H1 (cell line): ENCODE data around the gene MED16. TPM values are rescaled to one million over a fixed set of nuclear protein-coding genes. Genes with fewer than 3 reads are reported as not detected.

Experiments
- CTCF ChIA-PET: fragments of 300-600 bp; sonication (Branson Sonifier 250); formaldehyde crosslinking; loops from one replicate; lab custom pipeline; 2021; ENCODE audit not compliant: partially characterized antibody; lab: Charles Lee
- POLR2A ChIA-PET: fragments of 300-600 bp; sonication (Branson Sonifier 250); formaldehyde crosslinking; loops from one replicate; lab custom pipeline; 2021; ENCODE audit warnings: inconsistent platforms; ENCODE audit not compliant: partially characterized antibody; lab: Charles Lee
- DNase-seq, 2 experiments: peaks; one replicate each; pipeline versions ENCODE4 v3.0.0 to v3.0.0-alpha.2; 2010 to 2022; ENCODE audit warnings: low spot score in 2 of 2, low read depth in 1 of 2, mixed read lengths in 1 of 2
- FAIRE-seq: peaks from 2 replicates; lab custom pipeline; 2011; peaks lifted over from hg19 to GRCh38; lab: Jason Lieb, UNC
- H2AFZ ChIP-seq: 2 replicates; pipeline ENCODE4 v1.8.1; 2012; ENCODE audit warnings: low read length, inconsistent platforms
- H2AK5ac ChIP-seq: 2 replicates; pipeline ENCODE4 v1.6.1; 2013; ENCODE audit warnings: low read depth, low read length
- H2BK120ac ChIP-seq: replicated peaks from 2 replicates; pipeline ENCODE3; 2013; ENCODE audit warnings: low read depth, low read length, inconsistent platforms
- H2BK12ac ChIP-seq: 2 replicates; pipeline ENCODE4 v1.6.1; 2013; ENCODE audit warnings: low read depth, low read length
- H2BK15ac ChIP-seq: 2 replicates; pipeline ENCODE4 v1.6.1; 2013; ENCODE audit warnings: low read length
- H2BK20ac ChIP-seq: 2 replicates; pipeline ENCODE4 v1.6.1; 2013; ENCODE audit warnings: low read length
- H2BK5ac ChIP-seq: 2 replicates; pipeline ENCODE4 v1.6.1; 2013; ENCODE audit warnings: low read depth, low read length
- H3K14ac ChIP-seq: 2 replicates; pipeline ENCODE4 v1.6.1; 2013; ENCODE audit warnings: inconsistent platforms; ENCODE audit not compliant: insufficient read length
- H3K18ac ChIP-seq: 2 replicates; pipeline ENCODE4 v1.6.1; 2013; ENCODE audit warnings: low read length; ENCODE audit errors: extremely low read depth
- H3K23ac ChIP-seq: 2 replicates; pipeline ENCODE4 v1.6.1; 2013; ENCODE audit warnings: inconsistent platforms; ENCODE audit not compliant: insufficient read length
- H3K23me2 ChIP-seq: 2 replicates; pipeline ENCODE4 v1.6.1; 2013; ENCODE audit warnings: low read depth, low read length
- H3K27ac ChIP-seq: 2 replicates; pipeline ENCODE4 v1.6.1; 2011; ENCODE audit warnings: low read depth, low read length, inconsistent platforms
- H3K27me3 ChIP-seq, 4 experiments: replicated peaks in 1 of 4; 1 replicate in 1 of 4; 2 replicates in 3 of 4; pipeline versions ENCODE4 v1.6.1 to v1.8.1; 2011 to 2013; ENCODE audit warnings: low read length in 3 of 4, mild to moderate bottlenecking in 3 of 4, inconsistent platforms in 2 of 4, mixed read lengths in 2 of 4, moderate library complexity in 1 of 4; ENCODE audit not compliant: control insufficient read depth in 3 of 4, insufficient read depth in 3 of 4; ENCODE audit errors: extremely low read depth in 1 of 4
- H3K36me3 ChIP-seq, 4 experiments: 2 replicates each; pipeline versions ENCODE4 v1.6.1 to v1.8.1; 2011 to 2013; ENCODE audit warnings: mild to moderate bottlenecking in 4 of 4, low read length in 3 of 4, moderate library complexity in 2 of 4, control low read depth in 1 of 4, inconsistent platforms in 1 of 4; ENCODE audit not compliant: insufficient read depth in 4 of 4, control insufficient read depth in 2 of 4
- H3K4ac ChIP-seq: replicated peaks from 2 replicates; pipeline ENCODE3; 2013; ENCODE audit warnings: low read length, low read depth, mixed read lengths, inconsistent platforms; ENCODE audit not compliant: insufficient read length
- H3K4me1 ChIP-seq, 4 experiments: replicated peaks in 1 of 4; 1 replicate in 1 of 4; 2 replicates in 3 of 4; pipeline versions ENCODE4 v1.6.1 to v1.8.1; 2011 to 2013; ENCODE audit warnings: low read length in 3 of 4, inconsistent platforms in 2 of 4, mixed read lengths in 1 of 4; ENCODE audit not compliant: insufficient read depth in 4 of 4, control insufficient read depth in 3 of 4
- H3K4me2 ChIP-seq, 2 experiments: 2 replicates each; pipeline versions ENCODE4 v1.6.1 to v1.8.1; 2011 to 2013; ENCODE audit warnings: low read depth in 2 of 2, low read length in 2 of 2, control low read depth in 1 of 2, inconsistent platforms in 1 of 2, mild to moderate bottlenecking in 1 of 2; ENCODE audit not compliant: insufficient read depth in 1 of 2
- H3K4me3 ChIP-seq, 4 experiments: fragments of 200-600, 300-600 bp in 1 of 4; sonication (generic), shearing (Covaris generic), sonication (Bioruptor Twin) in 1 of 4; 2 replicates each; pipeline versions ENCODE4 v1.5.1 to v1.8.1; 2011 to 2016; ENCODE audit warnings: low read length in 4 of 4, low read depth in 3 of 4, control low read depth in 2 of 4, inconsistent platforms in 2 of 4, mild to moderate bottlenecking in 2 of 4, mixed read lengths in 1 of 4, moderate library complexity in 1 of 4; ENCODE audit not compliant: insufficient read depth in 2 of 4; ENCODE audit errors: extremely low read depth in 1 of 4
- H3K56ac ChIP-seq: replicated peaks from 2 replicates; pipeline ENCODE3; 2013; ENCODE audit warnings: low read depth, mild to moderate bottlenecking, mixed read lengths, low read length, inconsistent platforms; ENCODE audit not compliant: insufficient read length
- H3K79me1 ChIP-seq: 2 replicates; pipeline ENCODE4 v1.6.1; 2013; ENCODE audit warnings: low read depth, low read length, control low read depth
- H3K79me2 ChIP-seq, 2 experiments: 2 replicates each; pipeline versions ENCODE4 v1.6.1 to v1.8.1; 2012 to 2013; ENCODE audit warnings: low read length in 2 of 2, mild to moderate bottlenecking in 2 of 2, inconsistent platforms in 1 of 2; ENCODE audit not compliant: insufficient read depth in 2 of 2, control insufficient read depth in 1 of 2
- H3K9ac ChIP-seq, 4 experiments: replicated peaks in 1 of 4; 1 replicate in 1 of 4; 2 replicates in 3 of 4; pipeline versions ENCODE4 v1.6.1 to v1.8.1; 2011 to 2013; ENCODE audit warnings: low read depth in 3 of 4, low read length in 3 of 4, control low read depth in 2 of 4, mild to moderate bottlenecking in 2 of 4, moderate library complexity in 2 of 4, inconsistent platforms in 1 of 4; ENCODE audit errors: extremely low read depth in 1 of 4
- H3K9me3 ChIP-seq, 2 experiments: 2 replicates each; pipeline versions ENCODE4 v1.6.1 to v1.8.1; 2012 to 2013; ENCODE audit warnings: mild to moderate bottlenecking in 2 of 2, moderate library complexity in 2 of 2, control low read depth in 1 of 2, inconsistent platforms in 1 of 2, low read depth in 1 of 2, low read length in 1 of 2, mixed read lengths in 1 of 2; ENCODE audit not compliant: insufficient read depth in 2 of 2
- H4K20me1 ChIP-seq, 2 experiments: replicated peaks in 1 of 2; 2 replicates each; pipeline versions ENCODE3 to v1.8.1; 2011 to 2013; ENCODE audit warnings: inconsistent platforms in 2 of 2, low read length in 2 of 2, mild to moderate bottlenecking in 1 of 2; ENCODE audit not compliant: insufficient read depth in 2 of 2, control insufficient read depth in 1 of 2
- H4K5ac ChIP-seq: 2 replicates; pipeline ENCODE4 v1.6.1; 2013; ENCODE audit warnings: low read length, low read depth, mixed read lengths, inconsistent platforms; ENCODE audit not compliant: insufficient read length
- H4K8ac ChIP-seq: 2 replicates; pipeline ENCODE4 v1.8.0; 2013; ENCODE audit warnings: mild to moderate bottlenecking, moderate library complexity, low read length, inconsistent platforms; ENCODE audit not compliant: insufficient read depth; ENCODE audit errors: extremely low read depth
- H4K91ac ChIP-seq: replicated peaks from 2 replicates; pipeline ENCODE3; 2013; ENCODE audit warnings: low read length, mixed read lengths, inconsistent platforms; ENCODE audit not compliant: insufficient read length
- WGBS, 2 experiments: shearing (Covaris generic) in 1 of 2; methylation state at CpG; one replicate each; pipeline versions ENCODE4 v1.1.6 to v1.1.7; 2013 to 2015; ENCODE audit warnings: low lambda C conversion rate in 2 of 2, mixed read lengths in 2 of 2, inconsistent platforms in 1 of 2, low coverage in 1 of 2, missing lambda C conversion rate in 1 of 2; ENCODE audit not compliant: insufficient replicate concordance in 2 of 2, insufficient coverage in 1 of 2, insufficient read length in 1 of 2; ENCODE audit errors: extremely low coverage in 1 of 2, missing lambda C conversion rate in 1 of 2; 5-methylcytosine and 5-hydroxymethylcytosine counted together
- polyA plus RNA-seq, 7 experiments: library from polyadenylated mRNA; depleted of rRNA in 3 of 7; stranded (reverse) in 5 of 7; unstranded in 2 of 7; fragments of >200 nt in 5 of 7; fragments of 200-250 nt in 2 of 7; gene quantifications; 1 replicate in 5 of 7; 2 replicates in 1 of 7; 4 replicates in 1 of 7; pipeline versions ENCODE4 v1.2.1 to v1.2.3, GENCODE V29; 2011 to 2013; ENCODE audit warnings: missing spikeins in 2 of 7, mixed read lengths in 2 of 7
- total RNA-seq: library from RNA; stranded (reverse); fragmentation: NEBNext Ultra II Directional; extraction: Animal tissue kit (Norgen Biotek cat#: 25700); gene quantifications from 2 replicates; pipeline ENCODE4 v1.2.1, GENCODE V29; 2021

Gene MED16
- total and polyA plus RNA-seq, 2 of the 8 experiments (the other 6 are each of a cell fraction or from before 2014, with no cell fraction given) = 51.0 to 67.2 TPM

- Histone ChIP-seq H2BK120ac (no peak overlapping the region), H3K79me2 (no peaks in the 10 kb centered on the region), H2AFZ (no peak overlapping the region), H3K23ac (no peak overlapping the region), H2BK12ac (no peak overlapping the region), H3K14ac (no peak overlapping the region), H4K8ac (no peak overlapping the region), H2AK5ac (no peak overlapping the region), H3K4me3 (no peak overlapping the region), H3K9me3 (no peaks in the 10 kb centered on the region), H2BK20ac (no peak overlapping the region), H3K9ac (no peak overlapping the region), H3K4me1 (peaks cover 0 to 5% (median 2%) of the 10 kb centered on the region in 4 experiments; a peak in 4 of 7 replicates), H3K23me2 (peaks cover 3% of the 10 kb centered on the region; the same call in 1 of the 2 replicates), H2BK5ac (no peak overlapping the region), H3K79me1 (no peaks in the 10 kb centered on the region), H4K5ac (no peak overlapping the region), H3K36me3 (no peaks in the 10 kb centered on the region), H4K91ac (no peak overlapping the region), H2BK15ac (no peak overlapping the region), H3K4ac (no peak overlapping the region), H3K4me2 (no peak overlapping the region), H3K56ac (no peak overlapping the region), H3K18ac (no peak overlapping the region), H4K20me1 (no peaks in the 10 kb centered on the region), H3K27me3 (peaks cover 5 to 11% (median 8%) of the 10 kb centered on the region in 4 experiments), H3K27ac (no peak overlapping the region)
- no peak for DNase-seq
- POLR2A ChIA-PET = interaction anchor here (0.6 to 2.9 kb wide), 4 partner anchors 9 to 482 kb away, joined by 3 to 9 read pairs (median 3); partner anchors contain the start of gene PTBP1
- CTCF ChIA-PET = interaction anchor here (0.7 to 1.9 kb wide), 5 partner anchors 9 to 572 kb away, joined by 3 to 6 read pairs (median 3); no protein-coding TSS in a partner anchor
- FAIRE-seq = no peak
- 77% methylated on average over 7 of the region's 12 CpGs; no CpG with 5 or more reads in 1 of the 2 experiments for WGBS, 2 experiments
These were observed 44.5 kb downstream of the MED16 start for GRCh38 chr19:848386-848921.
